ENCODE results near the gene HSBP1L1.
"Not testable (repeated sequence)": the region's sequence is repeated elsewhere in the genome, so short reads cannot be mapped to it uniquely, and the experiment has no call there.

The HSBP1L1 gene

DNA sequence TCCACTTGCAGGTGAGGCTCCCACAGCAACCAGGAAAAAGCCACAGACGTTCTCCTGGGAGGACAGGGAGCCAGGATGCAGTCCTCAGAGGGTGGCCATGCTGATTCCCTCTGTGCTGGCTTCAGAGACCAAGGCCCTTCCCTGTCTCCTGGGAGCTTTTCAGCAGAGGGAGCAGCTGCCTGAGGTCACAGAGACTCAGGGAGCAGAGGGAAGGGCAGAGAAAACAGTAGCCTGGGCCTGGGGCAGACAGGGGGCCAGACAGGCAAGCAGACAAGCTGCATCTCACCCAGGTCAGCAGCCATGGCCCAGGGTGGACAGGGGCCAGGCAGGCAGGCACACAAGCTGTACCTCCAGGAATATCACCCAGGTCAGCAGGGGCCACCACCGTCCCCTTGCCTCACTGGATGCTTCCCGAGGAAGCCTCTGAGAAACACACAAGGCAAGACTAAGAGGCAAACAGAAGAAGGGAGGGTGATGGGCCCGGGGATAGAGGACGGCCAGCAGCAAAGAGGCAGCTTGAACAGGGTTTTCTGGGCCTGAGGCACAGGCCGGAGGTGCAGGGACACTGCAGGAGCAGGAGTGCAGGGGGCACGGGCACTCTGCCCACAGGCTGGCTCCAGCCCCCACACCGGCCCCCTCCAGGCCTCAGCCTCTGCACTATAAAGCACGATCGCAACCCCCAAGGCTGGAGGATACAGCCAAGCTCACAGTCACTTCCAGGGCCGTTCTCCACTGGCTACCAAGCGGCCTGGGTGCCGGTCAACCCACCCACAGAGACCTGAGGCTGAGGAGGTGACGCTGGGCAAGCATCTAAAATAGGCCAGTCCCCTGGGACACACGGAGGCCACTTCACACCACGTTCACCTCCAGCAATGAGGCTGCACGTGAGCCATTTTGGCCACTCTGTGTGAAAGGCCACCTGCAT, 19.1 kb upstream of the HSBP1L1 start:
- peak; percentile 50 for DNase-seq

- DNase-seq, result no peak
Measured at GRCh38 chr18:79947054-79947755, 17.2 kb upstream of the HSBP1L1 start.

- DNase-seq, result no peak
Measured at GRCh38 chr18:79947881-79948610, 16.4 kb upstream of the HSBP1L1 start.

- no peak for DNase-seq
Measured at GRCh38 chr18:79948719-79949411, 15.6 kb upstream of the HSBP1L1 start.

DNA sequence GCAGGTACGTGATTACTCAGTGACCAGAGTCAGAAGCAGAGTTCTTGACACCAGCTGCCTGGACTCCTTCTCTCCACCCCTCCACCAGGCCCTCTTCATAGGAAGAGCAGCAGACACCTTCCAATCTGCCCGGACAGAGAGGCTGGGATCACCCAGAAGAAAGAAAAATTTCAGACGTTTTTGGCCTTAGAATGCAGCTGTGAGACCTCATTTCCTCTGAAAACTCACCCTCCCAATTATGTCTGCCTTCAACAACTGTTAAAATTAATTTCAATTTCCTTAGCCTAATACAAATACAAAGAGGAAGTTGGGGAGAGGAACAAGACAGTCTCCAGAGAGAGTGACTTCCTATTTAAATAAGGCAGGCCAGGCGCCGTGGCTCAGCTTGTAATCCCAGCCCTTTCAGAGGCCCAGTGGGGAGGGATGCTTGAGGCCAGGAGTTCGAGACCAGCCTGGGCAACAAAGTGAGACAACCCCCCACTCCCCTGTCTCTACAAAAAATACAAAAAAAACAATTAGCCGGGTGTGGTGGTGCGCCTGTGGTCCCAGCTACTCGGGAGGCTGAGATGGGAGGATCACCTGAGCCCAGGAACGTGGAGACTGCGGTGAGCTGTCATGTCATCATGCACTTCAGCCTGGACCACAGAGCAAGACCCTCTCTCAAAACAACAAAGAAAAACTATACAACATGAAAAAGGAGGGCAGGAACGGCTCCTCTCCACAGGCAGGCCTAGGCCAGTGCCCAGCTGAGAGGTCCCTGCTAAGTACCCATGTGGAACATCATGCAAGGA, 14.6 kb upstream of the HSBP1L1 start:
- DNase-seq, result no peak

DNA sequence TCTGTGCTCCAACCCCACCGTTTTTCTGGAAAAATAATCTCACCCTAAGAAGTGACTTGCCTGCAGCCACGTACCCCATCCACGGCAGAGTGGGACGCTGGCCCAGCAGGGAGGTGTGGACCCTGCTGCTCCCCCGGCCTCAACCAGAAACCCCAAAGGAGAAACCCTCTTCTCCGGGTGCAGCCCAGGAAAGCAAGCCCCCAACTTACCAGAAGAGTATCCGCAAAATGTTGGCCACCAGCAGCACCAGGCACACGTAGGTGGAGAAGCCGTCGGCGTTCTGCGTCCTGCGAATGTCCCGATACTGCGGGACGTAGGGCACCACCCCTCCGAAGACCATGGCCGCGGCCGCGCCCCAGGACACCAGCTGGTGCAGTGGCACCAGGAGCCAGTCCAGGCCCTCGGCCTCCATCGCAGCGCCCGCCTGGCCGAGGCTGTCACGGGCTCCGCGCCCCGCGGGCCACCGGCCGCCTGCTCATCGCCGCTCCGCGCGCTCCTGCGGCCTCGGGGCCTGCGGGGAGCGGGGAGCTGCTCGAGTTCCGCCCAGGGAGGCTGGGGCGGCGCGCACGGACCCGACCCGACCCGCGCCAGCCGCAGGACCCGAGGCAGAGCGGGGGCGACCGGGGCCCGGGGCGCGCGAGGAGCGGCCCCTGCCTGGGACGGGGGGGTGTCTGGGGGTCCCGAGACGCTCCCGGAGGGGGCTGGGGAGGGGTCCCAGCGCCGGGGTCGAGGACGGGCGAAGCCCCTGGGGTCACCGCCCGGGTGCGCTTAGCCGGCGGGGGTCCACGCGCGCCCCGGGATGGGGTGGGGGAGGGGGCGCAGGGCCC, 13.7 kb upstream of the HSBP1L1 start:
- DNase-seq, result no peak

GRCh38 chr18:79951545-79952455, 12.6 kb upstream of the HSBP1L1 start, which contains the start of gene SLC66A2:
Gene SLC66A2 (minus strand): TSS chr18:79951653. CDS start chr18:79950926, 727 bp downstream.
- peak; percentile 83 for DNase-seq

DNA sequence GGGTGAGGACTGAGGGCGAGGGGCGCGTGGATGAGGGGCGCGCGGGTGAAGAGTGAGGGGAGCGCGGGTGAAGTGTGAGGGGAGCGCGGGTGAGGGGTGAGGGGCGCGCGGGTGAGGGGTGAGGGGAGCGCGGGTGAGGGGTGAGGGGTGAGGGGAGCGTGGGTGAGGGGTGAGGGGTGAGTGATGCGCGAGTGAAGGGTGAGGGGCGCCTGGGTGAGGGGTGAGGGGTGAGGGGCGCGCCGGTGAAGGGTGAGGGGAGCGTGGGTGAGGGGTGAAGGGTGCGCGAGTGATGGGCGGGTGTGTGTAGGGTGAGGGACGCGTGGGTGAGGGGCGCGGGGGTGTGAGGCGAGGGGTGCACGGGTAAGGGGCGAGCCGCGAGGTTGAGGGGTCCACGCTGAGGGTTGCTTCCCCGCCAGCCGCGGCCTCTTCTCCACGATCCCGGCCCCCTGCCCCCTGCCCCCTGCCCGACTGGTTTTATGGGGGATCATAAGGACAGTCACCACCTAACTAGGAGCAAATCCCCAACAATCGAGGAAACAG, 11.9 kb upstream of the HSBP1L1 start:
- no peak for DNase-seq

GRCh38 chr18:79952996-79953559, 11.4 kb upstream of the HSBP1L1 start:
- DNase-seq, result no peak

DNA sequence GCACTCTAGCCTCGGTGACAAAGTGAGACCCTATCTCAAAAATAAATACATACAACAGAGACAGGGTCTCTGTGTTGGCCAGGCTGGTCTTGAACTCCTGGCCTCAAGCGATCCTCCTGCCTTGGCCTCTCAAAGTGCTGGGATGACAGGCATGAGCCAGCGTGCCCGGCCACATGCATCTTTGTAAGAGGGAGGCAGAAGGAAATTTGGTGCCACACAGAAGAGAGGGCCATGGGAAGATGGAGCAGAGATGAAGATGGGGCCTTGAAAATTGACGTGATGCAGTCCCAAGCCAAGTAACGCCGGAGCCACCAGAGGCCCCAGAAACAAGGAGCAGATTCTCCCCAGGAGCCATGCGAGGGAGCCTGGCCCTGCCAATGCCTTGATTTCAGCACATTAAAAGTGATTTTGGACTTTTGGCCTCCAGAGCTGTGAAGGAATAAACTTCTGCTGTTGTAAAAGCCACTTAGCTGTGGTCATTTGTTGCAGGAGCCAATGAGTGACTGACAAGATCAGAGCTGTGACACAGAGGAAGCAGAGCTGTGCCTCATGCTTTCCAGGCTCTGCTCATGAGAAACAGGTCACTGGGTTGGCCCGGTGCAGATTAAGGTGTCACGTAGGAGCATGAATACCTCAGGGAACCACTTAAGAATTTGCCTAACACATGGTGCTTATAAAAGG, 10.3 kb upstream of the HSBP1L1 start:
- DNase-seq, result no peak

- DNase-seq, result no peak
Measured at GRCh38 chr18:79954791-79955190, 9.7 kb upstream of the HSBP1L1 start.

DNA sequence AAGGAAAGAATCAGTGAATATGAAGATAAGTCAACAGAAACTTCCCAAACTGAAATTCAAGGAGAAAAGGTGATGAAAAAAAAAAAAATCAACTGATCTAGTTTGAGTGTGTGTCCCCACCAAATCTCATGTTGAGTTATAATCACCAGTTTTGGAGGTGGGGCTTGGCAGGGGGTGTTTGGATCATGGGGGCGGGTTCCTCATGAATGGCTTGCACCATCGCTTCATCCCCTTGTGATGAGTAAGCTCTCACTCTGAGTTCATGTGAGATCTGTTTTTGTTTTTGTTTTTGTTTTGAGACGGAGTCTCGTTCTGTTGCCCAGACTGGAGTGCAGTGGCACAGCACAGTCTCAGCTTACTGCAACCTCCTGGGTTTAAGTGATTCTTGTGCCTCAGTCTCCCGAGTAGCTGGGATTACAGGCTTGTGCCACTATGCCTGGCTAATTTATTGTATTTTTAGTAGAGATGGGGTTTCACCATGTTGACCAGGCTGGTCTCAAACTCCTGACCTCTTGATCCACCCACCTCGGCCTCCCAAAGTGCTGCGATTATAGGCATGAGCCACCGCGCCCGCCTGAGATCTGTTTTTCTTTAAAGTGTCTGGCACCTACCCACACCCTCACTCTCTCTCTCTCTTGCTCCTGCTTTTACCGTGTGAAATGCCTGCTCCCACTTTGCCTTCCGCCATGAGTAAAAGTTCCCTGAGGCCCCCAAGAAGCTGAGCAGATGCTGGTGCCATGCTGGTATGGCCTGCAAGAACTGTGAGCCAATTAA, 9.0 kb upstream of the HSBP1L1 start:
- DNase-seq, result no peak

GRCh38 chr18:79956276-79956675, 8.2 kb upstream of the HSBP1L1 start:
- DNase-seq, result no peak

- no peak for DNase-seq
Measured at GRCh38 chr18:79958981-79959380, 5.5 kb upstream of the HSBP1L1 start.

GRCh38 chr18:79960161-79960801, 4.2 kb upstream of the HSBP1L1 start:
- DNase-seq, result not testable (repeated sequence)

DNA sequence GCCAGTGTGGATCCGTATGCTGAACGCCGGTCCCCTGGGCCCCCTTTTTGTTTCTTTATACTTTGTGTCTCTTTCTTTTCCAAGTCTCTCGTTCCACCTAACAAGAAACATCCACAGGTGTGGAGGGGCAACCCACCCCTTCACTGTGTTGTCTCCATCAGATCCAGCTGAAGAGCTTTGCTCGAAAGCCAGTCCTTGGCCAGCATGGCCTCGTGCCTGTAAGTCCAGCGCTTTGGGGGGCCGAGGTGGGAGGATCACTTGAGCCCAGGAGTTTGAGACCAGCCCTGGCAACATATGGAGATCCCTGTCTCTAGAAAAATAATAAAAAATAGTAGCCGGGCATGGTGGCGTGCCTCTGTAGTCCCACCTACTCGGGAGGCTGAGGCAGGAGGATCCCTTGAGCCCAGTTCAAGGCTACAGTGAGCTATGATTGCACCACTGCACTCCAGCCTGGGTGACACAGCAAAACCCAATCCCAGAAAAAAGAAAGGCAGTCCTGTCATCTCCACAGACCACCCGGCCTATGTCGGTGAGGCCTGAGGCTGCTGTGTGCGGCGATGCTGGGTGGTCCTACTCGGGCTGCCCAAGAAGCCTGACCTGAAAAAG, 3.4 kb upstream of the HSBP1L1 start:
- DNase-seq, result no peak
